ENCODE results near the gene PROKR1. TPM values are rescaled to one million over a fixed set of nuclear protein-coding genes. Genes with fewer than 3 reads are reported as not detected.

Gene PROKR1
- total RNA-seq, 2 donors from 2014 or later, result not detected

DNA sequence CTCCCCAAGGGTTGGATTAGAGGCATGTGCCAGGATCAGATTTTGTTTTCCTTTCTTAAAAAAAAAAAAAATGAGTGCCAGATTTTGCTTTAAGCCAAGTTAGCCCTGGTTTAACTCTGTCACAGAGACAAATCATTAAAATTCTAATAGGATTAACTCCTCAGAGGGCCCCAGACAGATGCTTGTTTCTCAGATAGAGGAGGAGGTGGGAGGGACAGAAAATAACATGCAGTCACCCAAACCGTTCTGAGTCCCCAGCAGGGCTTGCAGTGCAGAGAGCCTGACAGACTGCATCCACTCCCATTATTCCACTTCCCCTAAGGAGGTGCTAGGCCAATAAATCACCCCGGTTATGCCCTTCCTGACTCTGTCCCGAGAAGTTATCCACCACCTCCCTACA is 6.3 kb upstream of the PROKR1 start:
- TF ChIP-seq, protein P1, sequence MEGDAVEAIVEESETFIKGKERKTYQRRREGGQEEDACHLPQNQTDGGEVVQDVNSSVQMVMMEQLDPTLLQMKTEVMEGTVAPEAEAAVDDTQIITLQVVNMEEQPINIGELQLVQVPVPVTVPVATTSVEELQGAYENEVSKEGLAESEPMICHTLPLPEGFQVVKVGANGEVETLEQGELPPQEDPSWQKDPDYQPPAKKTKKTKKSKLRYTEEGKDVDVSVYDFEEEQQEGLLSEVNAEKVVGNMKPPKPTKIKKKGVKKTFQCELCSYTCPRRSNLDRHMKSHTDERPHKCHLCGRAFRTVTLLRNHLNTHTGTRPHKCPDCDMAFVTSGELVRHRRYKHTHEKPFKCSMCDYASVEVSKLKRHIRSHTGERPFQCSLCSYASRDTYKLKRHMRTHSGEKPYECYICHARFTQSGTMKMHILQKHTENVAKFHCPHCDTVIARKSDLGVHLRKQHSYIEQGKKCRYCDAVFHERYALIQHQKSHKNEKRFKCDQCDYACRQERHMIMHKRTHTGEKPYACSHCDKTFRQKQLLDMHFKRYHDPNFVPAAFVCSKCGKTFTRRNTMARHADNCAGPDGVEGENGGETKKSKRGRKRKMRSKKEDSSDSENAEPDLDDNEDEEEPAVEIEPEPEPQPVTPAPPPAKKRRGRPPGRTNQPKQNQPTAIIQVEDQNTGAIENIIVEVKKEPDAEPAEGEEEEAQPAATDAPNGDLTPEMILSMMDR (IDR thresholded peaks at IDR 0.05), result no peak
- no peak for TF ChIP-seq POLR2A (IDR thresholded peaks at IDR 0.05)
- DNase-seq, result no peak
- H3K36me3 ChIP-seq (replicated peaks in 1 of 2; ENCODE audit: insufficient read depth in 1 of 2, low read depth in 2 of 2), result no peaks in the 10 kb centered on the region
- intact Hi-C loops (cut with DNase I), result no loop called here
- ATAC-seq, result no peak
- no peaks in the 10 kb centered on the region for H3K9me3 ChIP-seq
- H3K4me3 ChIP-seq, result no peak overlapping the region
- no peaks in the 10 kb centered on the region for H3K4me1 ChIP-seq
- no peaks in the 10 kb centered on the region for H3K27me3 ChIP-seq
- 61 to 84% methylated on average over 3 of the region's 3 CpGs for WGBS, 2 donors
- no peak overlapping the region for H3K27ac ChIP-seq

- TF ChIP-seq, protein P1 (IDR thresholded peaks at IDR 0.05), result no peak
- TF ChIP-seq POLR2A (IDR thresholded peaks at IDR 0.05), result no peak
- DNase-seq (no peak), ATAC-seq (no peak)
- Histone ChIP-seq H3K27ac (no peak overlapping the region), H3K4me3 (peak overlapping the region; percentile 1 to 28), H3K27me3 (peaks cover 0 to 20% of the 10 kb centered on the region in 2 donors), H3K36me3 (replicated peaks in 1 of 2; ENCODE audit: insufficient read depth in 1 of 2, low read depth in 2 of 2) (no peaks in the 10 kb centered on the region), H3K9me3 (no peaks in the 10 kb centered on the region), H3K4me1 (peaks cover 12% of the 10 kb centered on the region)
- WGBS, 2 donors, result 18 to 25% methylated on average over 14 to 17 of the region's 17 CpGs
- intact Hi-C loops (cut with DNase I), result no loop called here
These were observed 601 bp downstream of the PROKR1 start for GRCh38 chr2:68643874-68644485.

DNA sequence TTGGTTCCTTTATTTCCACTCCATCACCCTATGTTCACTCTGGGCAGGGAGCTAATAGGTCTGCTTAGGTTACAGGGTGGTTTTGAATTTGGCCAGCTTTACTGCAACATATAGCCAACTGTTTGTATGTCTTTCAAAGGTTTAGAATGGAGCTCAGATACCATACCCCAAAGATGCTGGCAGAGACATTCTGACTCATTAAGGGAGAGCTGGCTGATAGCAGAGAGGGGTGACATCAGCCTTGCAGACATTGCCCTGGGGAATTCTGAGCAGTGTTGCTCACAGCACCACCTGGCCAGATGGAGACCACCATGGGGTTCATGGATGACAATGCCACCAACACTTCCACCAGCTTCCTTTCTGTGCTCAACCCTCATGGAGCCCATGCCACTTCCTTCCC is 2.1 kb downstream of the PROKR1 start:
- H3K27me3 ChIP-seq, result peaks cover 0 to 20% of the 10 kb centered on the region in 2 donors

DNA sequence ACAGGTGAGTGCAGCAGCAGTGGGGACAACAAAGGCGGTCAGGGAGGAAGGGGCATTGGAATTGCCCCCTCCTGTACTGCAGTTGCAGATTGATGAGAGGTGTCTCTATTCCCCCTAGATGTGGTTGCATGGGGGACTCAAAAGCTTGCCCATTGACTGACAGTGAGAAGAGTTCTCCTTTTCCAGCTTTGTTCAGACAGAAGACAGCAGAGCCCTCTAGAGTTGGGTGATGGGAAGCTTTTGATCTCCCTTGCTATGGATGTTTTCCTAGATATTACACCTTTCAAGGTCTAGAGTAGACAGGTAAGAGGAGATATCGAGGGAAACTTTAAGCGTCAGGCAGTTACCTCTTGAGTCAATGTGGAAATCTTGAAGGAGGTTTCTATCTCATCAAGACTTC is 2.9 kb downstream of the PROKR1 start:
- H3K27me3 ChIP-seq, result peaks cover 0 to 20% of the 10 kb centered on the region in 2 donors
- 50 to 55% methylated on average over 2 to 3 of the region's 3 CpGs for WGBS, 2 donors
- intact Hi-C loops (cut with DNase I), result no loop called here
- TF ChIP-seq, protein P1 (IDR thresholded peaks at IDR 0.05), result no peak
- TF ChIP-seq POLR2A (IDR thresholded peaks at IDR 0.05), result no peak
- no peak overlapping the region for H3K27ac ChIP-seq
- H3K9me3 ChIP-seq, result no peaks in the 10 kb centered on the region
- no peak overlapping the region for H3K4me3 ChIP-seq
- no peaks in the 10 kb centered on the region for H3K36me3 ChIP-seq (replicated peaks in 1 of 2; ENCODE audit: insufficient read depth in 1 of 2, low read depth in 2 of 2)
- DNase-seq (no peak), ATAC-seq (no peak)
- H3K4me1 ChIP-seq, result peaks cover 12% of the 10 kb centered on the region

More for the DNA sequence above, 2.1 kb downstream of the PROKR1 start:
- Histone ChIP-seq H3K27ac (no peak overlapping the region), H3K4me1 (peaks cover 12% of the 10 kb centered on the region), H3K36me3 (replicated peaks in 1 of 2; ENCODE audit: insufficient read depth in 1 of 2, low read depth in 2 of 2) (no peaks in the 10 kb centered on the region), H3K4me3 (no peak overlapping the region), H3K9me3 (no peaks in the 10 kb centered on the region)
- intact Hi-C loops (cut with DNase I), result no loop called here
- DNase-seq (no peak), ATAC-seq (no peak)
- TF ChIP-seq, protein P1 (IDR thresholded peaks at IDR 0.05), result no peak
- no peak for TF ChIP-seq POLR2A (IDR thresholded peaks at IDR 0.05)

DNA sequence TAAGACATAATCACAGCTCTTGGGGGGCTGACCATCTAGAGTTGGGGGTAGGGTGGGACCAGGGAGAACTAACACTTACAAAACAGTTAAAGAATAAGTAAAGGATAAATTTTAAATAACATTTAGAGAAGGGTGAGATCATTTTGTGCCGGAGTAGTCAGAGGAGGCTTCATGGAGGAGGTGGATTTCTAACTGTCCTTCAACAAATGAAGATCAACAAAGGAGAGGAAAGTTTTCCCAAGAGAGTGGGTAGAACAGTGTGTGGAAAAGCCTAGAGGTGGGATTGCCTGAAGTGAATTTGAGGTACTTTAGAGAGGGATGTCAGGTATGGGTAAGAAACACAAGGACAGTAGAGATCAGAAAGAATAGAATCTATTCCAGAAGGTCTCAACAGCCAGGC is 7.3 kb downstream of the PROKR1 start:
- no peaks in the 10 kb centered on the region for H3K27me3 ChIP-seq
- no peaks in the 10 kb centered on the region for H3K4me1 ChIP-seq
- intact Hi-C loops (cut with DNase I), result no loop called here
- H3K27ac ChIP-seq, result no peak overlapping the region
- WGBS, 2 donors, result 95 to 100% methylated on average over 1 of the region's 1 CpG
- no peaks in the 10 kb centered on the region for H3K9me3 ChIP-seq
- ATAC-seq (no peak), DNase-seq (no peak)
- H3K4me3 ChIP-seq, result no peak overlapping the region
- no peaks in the 10 kb centered on the region for H3K36me3 ChIP-seq (replicated peaks in 1 of 2; ENCODE audit: insufficient read depth in 1 of 2, low read depth in 2 of 2)
- no peak for TF ChIP-seq POLR2A (IDR thresholded peaks at IDR 0.05)
- TF ChIP-seq, protein P1 (IDR thresholded peaks at IDR 0.05), result no peak

All from body of pancreas (tissue), 4 donors.